Ishikawa (cell line): ENCODE results near the gene BCKDHA.

Experiments used
- EP300 ChIP-seq: IDR thresholded peaks from 2 replicates; pipeline ENCODE4 v1.6.1; 2012; ENCODE audit warnings: borderline replicate concordance
- MAX ChIP-seq: IDR thresholded peaks from 2 replicates; pipeline ENCODE4 v1.6.1; 2012
- RAD21 ChIP-seq: IDR thresholded peaks from 2 replicates; pipeline ENCODE4 v1.6.1; 2012; ENCODE audit warnings: low read depth
- REST ChIP-seq: IDR thresholded peaks from 2 replicates; pipeline ENCODE4 v1.6.1; 2012; ENCODE audit warnings: low read depth, mild to moderate bottlenecking
- USF1 ChIP-seq: IDR thresholded peaks from 2 replicates; pipeline ENCODE4 v1.6.1; 2012
- ZBTB7A ChIP-seq: IDR thresholded peaks from 2 replicates; pipeline ENCODE4 v1.6.1; 2012; ENCODE audit warnings: low read depth

GRCh38 chr19:41455936-41456335 is 58.3 kb downstream of the BCKDHA start:
- TF ChIP-seq MAX (no peak), EP300 (no peak), ZBTB7A (no peak), REST (no peak), USF1 (no peak), RAD21 (no peak)
